Keratinocyte (primary cell): Measurements from ENCODE around the gene CHCHD1. TPM values are rescaled to one million over a fixed set of nuclear protein-coding genes. Genes with fewer than 3 reads are reported as not detected.

Experiments used
- DNase-seq: peaks from one replicate; pipeline ENCODE4 v3.0.0-alpha.2; 2011; ENCODE audit warnings: low read depth, missing footprints, low spot score
- FAIRE-seq: peaks from 2 replicates; lab custom pipeline; 2011; peaks lifted over from hg19 to GRCh38; lab: Jason Lieb, UNC
- H2AFZ ChIP-seq: 2 replicates; pipeline ENCODE4 v1.6.0; 2012; ENCODE audit warnings: low read length, control low read depth, inconsistent platforms; ENCODE audit not compliant: control insufficient read depth
- H3K27ac ChIP-seq: 2 replicates; pipeline ENCODE4 v1.5.1; 2011; ENCODE audit warnings: low read length; ENCODE audit not compliant: control insufficient read depth, insufficient read depth
- H3K27me3 ChIP-seq: 3 replicates; pipeline ENCODE4 v1.6.0; 2011; ENCODE audit warnings: low read length; ENCODE audit not compliant: control insufficient read depth, insufficient read depth; ENCODE audit errors: extremely low read depth
- H3K36me3 ChIP-seq, 2 experiments: 2 replicates in 1 of 2; 3 replicates in 1 of 2; pipeline ENCODE4 v1.5.1; 2011; ENCODE audit warnings: low read length in 2 of 2, mild to moderate bottlenecking in 1 of 2; ENCODE audit not compliant: control insufficient read depth in 2 of 2, insufficient read depth in 2 of 2; ENCODE audit errors: extremely low read depth in 1 of 2
- H3K4me1 ChIP-seq: 3 replicates; pipeline ENCODE4 v1.5.1; 2011; ENCODE audit warnings: low read length; ENCODE audit not compliant: control insufficient read depth, insufficient read depth; ENCODE audit errors: extremely low read depth
- H3K4me2 ChIP-seq: 3 replicates; pipeline ENCODE4 v1.6.0; 2011; ENCODE audit warnings: low read depth, low read length; ENCODE audit not compliant: control insufficient read depth, insufficient read depth; ENCODE audit errors: extremely low read depth
- H3K4me3 ChIP-seq, 3 experiments: fragments of 200-600 bp in 1 of 3; sonication (generic) in 1 of 3; 2 replicates in 2 of 3; 3 replicates in 1 of 3; pipeline ENCODE4 v1.5.1; 2011 to 2016; ENCODE audit warnings: low read length in 3 of 3, mild to moderate bottlenecking in 3 of 3, control low read depth in 2 of 3, inconsistent platforms in 1 of 3, low read depth in 1 of 3, mixed read lengths in 1 of 3, mixed run types in 1 of 3, moderate library complexity in 1 of 3; ENCODE audit not compliant: control insufficient read depth in 2 of 3, insufficient read depth in 2 of 3; ENCODE audit errors: extremely low read depth in 1 of 3
- H3K79me2 ChIP-seq: 2 replicates; pipeline ENCODE4 v1.6.0; 2012; ENCODE audit warnings: low read length; ENCODE audit not compliant: control insufficient read depth, insufficient read depth
- H3K9ac ChIP-seq: 3 replicates; pipeline ENCODE4 v1.6.0; 2011; ENCODE audit warnings: low read length; ENCODE audit not compliant: control insufficient read depth, insufficient read depth; ENCODE audit errors: extremely low read depth
- H3K9me1 ChIP-seq: 3 replicates; pipeline ENCODE4 v1.6.0; 2011; ENCODE audit warnings: low read length; ENCODE audit not compliant: control insufficient read depth, insufficient read depth; ENCODE audit errors: extremely low read depth
- H3K9me3 ChIP-seq: 2 replicates; pipeline ENCODE4 v1.5.1; 2012; ENCODE audit warnings: low read depth, low read length; ENCODE audit not compliant: control insufficient read depth
- H4K20me1 ChIP-seq: 3 replicates; pipeline ENCODE4 v1.6.0; 2011; ENCODE audit warnings: low read length; ENCODE audit not compliant: control insufficient read depth, insufficient read depth; ENCODE audit errors: extremely low read depth
- CTCF ChIP-seq, 3 experiments: IDR thresholded peaks in 1 of 3; conservative IDR thresholded peaks in 1 of 3; optimal IDR thresholded peaks in 1 of 3; 2 replicates in 2 of 3; 3 replicates in 1 of 3; pipeline versions ENCODE3 to v1.5.1; 2011; ENCODE audit warnings: low read length in 3 of 3, mild to moderate bottlenecking in 3 of 3, moderate library complexity in 2 of 3, control low read depth in 1 of 3, inconsistent platforms in 1 of 3; ENCODE audit not compliant: insufficient read depth in 2 of 3; ENCODE audit errors: extremely low read depth in 1 of 3
- EZH2 ChIP-seq: IDR thresholded peaks from one replicate; pipeline ENCODE4 v1.6.1; 2012; ENCODE audit warnings: inconsistent platforms, mild to moderate bottlenecking, low read length, moderate library complexity
- dilution Hi-C: fragments of 300-500 bp; cut with MboI; formaldehyde crosslinking; loops from one replicate; pipeline ENCODE4 v1.7.0; 2020; ENCODE audit warnings: low sequenced_read_pairs; ENCODE audit not compliant: extremely low pct_ligation_motif_present
- polyA plus RNA-seq, 5 experiments: library from polyadenylated mRNA; depleted of rRNA in 3 of 5; stranded (reverse) in 3 of 5; stranded (forward) in 1 of 5; unstranded in 1 of 5; fragments of >200 nt; gene quantifications; 1 replicate in 1 of 5; 2 replicates in 3 of 5; 3 replicates in 1 of 5; pipeline versions ENCODE4 v1.2.1 to v1.2.3, GENCODE V29; 2011 to 2012; ENCODE audit warnings: missing spikeins in 2 of 5, low read depth in 1 of 5, low replicate concordance in 1 of 5

CHCHD1 gene
- polyA plus RNA-seq, 1 donor (not counting 4 experiments of a cell fraction or from before 2014, with no cell fraction given): 59.8 TPM

- DNase-seq (no peak), FAIRE-seq (no peak)
- no peak overlapping the region for H3K4me3 ChIP-seq
- peaks cover 15% of the 10 kb centered on the region for H3K4me1 ChIP-seq
- H4K20me1 ChIP-seq: no peaks in the 10 kb centered on the region
- H3K9me1 ChIP-seq: no peaks in the 10 kb centered on the region
- dilution Hi-C loops: no loop called here
- no peak overlapping the region for H2AFZ ChIP-seq
- no peak overlapping the region for H3K9ac ChIP-seq
- no peaks in the 10 kb centered on the region for H3K9me3 ChIP-seq
- H3K27me3 ChIP-seq: no peaks in the 10 kb centered on the region
- no peak overlapping the region for H3K27ac ChIP-seq
- TF ChIP-seq EZH2 (no peak), CTCF (optimal IDR thresholded peaks at IDR 0.05 in 1 of 3, IDR thresholded peaks at IDR 0.05 in 1 of 3, conservative IDR thresholded peaks at IDR 0.05 in 1 of 3; ENCODE audit: extremely low read depth in 1 of 3, insufficient read depth in 2 of 3, low read length in 3 of 3) (peak in 1 of 3 experiments; percentile 18)
- no peak overlapping the region for H3K4me2 ChIP-seq
- peaks cover 5 to 21% of the 10 kb centered on the region in 2 experiments for H3K36me3 ChIP-seq
- peaks cover 3% of the 10 kb centered on the region for H3K79me2 ChIP-seq
Measured at GRCh38 chr10:73814896-73815718, 33.3 kb downstream of the CHCHD1 start.

GRCh38 chr10:73815719-73816030, 33.8 kb downstream of the CHCHD1 start:
- H3K4me3 ChIP-seq: no peak overlapping the region
- DNase-seq: no peak
- H4K20me1 ChIP-seq: no peaks in the 10 kb centered on the region
- TF ChIP-seq EZH2: no peak
- TF ChIP-seq CTCF (optimal IDR thresholded peaks at IDR 0.05 in 1 of 3, IDR thresholded peaks at IDR 0.05 in 1 of 3, conservative IDR thresholded peaks at IDR 0.05 in 1 of 3; ENCODE audit: extremely low read depth in 1 of 3, insufficient read depth in 2 of 3, low read length in 3 of 3): no peak
- H3K4me2 ChIP-seq: no peak overlapping the region
- no peaks in the 10 kb centered on the region for H3K9me3 ChIP-seq
- FAIRE-seq: no peak
- H3K9ac ChIP-seq: no peak overlapping the region
- no peaks in the 10 kb centered on the region for H3K79me2 ChIP-seq
- dilution Hi-C loops: no loop called here
- no peaks in the 10 kb centered on the region for H3K27me3 ChIP-seq
- H2AFZ ChIP-seq: no peak overlapping the region
- H3K9me1 ChIP-seq: no peaks in the 10 kb centered on the region
- peaks cover 2 to 21% of the 10 kb centered on the region in 2 experiments for H3K36me3 ChIP-seq
- H3K27ac ChIP-seq: no peak overlapping the region
- peaks cover 16% of the 10 kb centered on the region for H3K4me1 ChIP-seq
